Keratinocyte (primary cell): Measurements from ENCODE around the gene DIAPH1.

Source experiments
- CTCF ChIP-seq, 3 experiments: IDR thresholded peaks in 1 of 3; conservative IDR thresholded peaks in 1 of 3; optimal IDR thresholded peaks in 1 of 3; 2 replicates in 2 of 3; 3 replicates in 1 of 3; pipeline versions ENCODE3 to v1.5.1; 2011; ENCODE audit warnings: low read length in 3 of 3, mild to moderate bottlenecking in 3 of 3, moderate library complexity in 2 of 3, control low read depth in 1 of 3, inconsistent platforms in 1 of 3; ENCODE audit not compliant: insufficient read depth in 2 of 3; ENCODE audit errors: extremely low read depth in 1 of 3
- EZH2 ChIP-seq: IDR thresholded peaks from one replicate; pipeline ENCODE4 v1.6.1; 2012; ENCODE audit warnings: inconsistent platforms, mild to moderate bottlenecking, low read length, moderate library complexity

- TF ChIP-seq CTCF (optimal IDR thresholded peaks at IDR 0.05 in 1 of 3, IDR thresholded peaks at IDR 0.05 in 1 of 3, conservative IDR thresholded peaks at IDR 0.05 in 1 of 3; ENCODE audit: extremely low read depth in 1 of 3, insufficient read depth in 2 of 3, low read length in 3 of 3): no peak
- no peak for TF ChIP-seq EZH2
These were observed 100.8 kb downstream of the DIAPH1 start for GRCh38 chr5:141517880-141518617.
